H1 (cell line): ENCODE data around the gene THOC6. TPM values are rescaled to one million over a fixed set of nuclear protein-coding genes. Genes with fewer than 3 reads are reported as not detected.
"Not testable (repeated sequence)": the region's sequence is repeated elsewhere in the genome, so short reads cannot be mapped to it uniquely, and the experiment has no call there.

Experiments
- CTCF ChIA-PET: fragments of 300-600 bp; sonication (Branson Sonifier 250); formaldehyde crosslinking; loops from one replicate; lab custom pipeline; 2021; ENCODE audit not compliant: partially characterized antibody; lab: Charles Lee
- POLR2A ChIA-PET: fragments of 300-600 bp; sonication (Branson Sonifier 250); formaldehyde crosslinking; loops from one replicate; lab custom pipeline; 2021; ENCODE audit warnings: inconsistent platforms; ENCODE audit not compliant: partially characterized antibody; lab: Charles Lee
- DNase-seq, 2 experiments: peaks; one replicate each; pipeline versions ENCODE4 v3.0.0 to v3.0.0-alpha.2; 2010 to 2022; ENCODE audit warnings: low spot score in 2 of 2, low read depth in 1 of 2, mixed read lengths in 1 of 2
- FAIRE-seq: peaks from 2 replicates; lab custom pipeline; 2011; peaks lifted over from hg19 to GRCh38; lab: Jason Lieb, UNC
- H2AFZ ChIP-seq: 2 replicates; pipeline ENCODE4 v1.8.1; 2012; ENCODE audit warnings: low read length, inconsistent platforms
- H2AK5ac ChIP-seq: 2 replicates; pipeline ENCODE4 v1.6.1; 2013; ENCODE audit warnings: low read depth, low read length
- H2BK120ac ChIP-seq: replicated peaks from 2 replicates; pipeline ENCODE3; 2013; ENCODE audit warnings: low read depth, low read length, inconsistent platforms
- H2BK12ac ChIP-seq: 2 replicates; pipeline ENCODE4 v1.6.1; 2013; ENCODE audit warnings: low read depth, low read length
- H2BK15ac ChIP-seq: 2 replicates; pipeline ENCODE4 v1.6.1; 2013; ENCODE audit warnings: low read length
- H2BK20ac ChIP-seq: 2 replicates; pipeline ENCODE4 v1.6.1; 2013; ENCODE audit warnings: low read length
- H2BK5ac ChIP-seq: 2 replicates; pipeline ENCODE4 v1.6.1; 2013; ENCODE audit warnings: low read depth, low read length
- H3K14ac ChIP-seq: 2 replicates; pipeline ENCODE4 v1.6.1; 2013; ENCODE audit warnings: inconsistent platforms; ENCODE audit not compliant: insufficient read length
- H3K18ac ChIP-seq: 2 replicates; pipeline ENCODE4 v1.6.1; 2013; ENCODE audit warnings: low read length; ENCODE audit errors: extremely low read depth
- H3K23ac ChIP-seq: 2 replicates; pipeline ENCODE4 v1.6.1; 2013; ENCODE audit warnings: inconsistent platforms; ENCODE audit not compliant: insufficient read length
- H3K23me2 ChIP-seq: 2 replicates; pipeline ENCODE4 v1.6.1; 2013; ENCODE audit warnings: low read depth, low read length
- H3K27ac ChIP-seq: 2 replicates; pipeline ENCODE4 v1.6.1; 2011; ENCODE audit warnings: low read depth, low read length, inconsistent platforms
- H3K27me3 ChIP-seq, 4 experiments: replicated peaks in 1 of 4; 1 replicate in 1 of 4; 2 replicates in 3 of 4; pipeline versions ENCODE4 v1.6.1 to v1.8.1; 2011 to 2013; ENCODE audit warnings: low read length in 3 of 4, mild to moderate bottlenecking in 3 of 4, inconsistent platforms in 2 of 4, mixed read lengths in 2 of 4, moderate library complexity in 1 of 4; ENCODE audit not compliant: control insufficient read depth in 3 of 4, insufficient read depth in 3 of 4; ENCODE audit errors: extremely low read depth in 1 of 4
- H3K36me3 ChIP-seq, 4 experiments: 2 replicates each; pipeline versions ENCODE4 v1.6.1 to v1.8.1; 2011 to 2013; ENCODE audit warnings: mild to moderate bottlenecking in 4 of 4, low read length in 3 of 4, moderate library complexity in 2 of 4, control low read depth in 1 of 4, inconsistent platforms in 1 of 4; ENCODE audit not compliant: insufficient read depth in 4 of 4, control insufficient read depth in 2 of 4
- H3K4ac ChIP-seq: replicated peaks from 2 replicates; pipeline ENCODE3; 2013; ENCODE audit warnings: low read length, low read depth, mixed read lengths, inconsistent platforms; ENCODE audit not compliant: insufficient read length
- H3K4me1 ChIP-seq, 4 experiments: replicated peaks in 1 of 4; 1 replicate in 1 of 4; 2 replicates in 3 of 4; pipeline versions ENCODE4 v1.6.1 to v1.8.1; 2011 to 2013; ENCODE audit warnings: low read length in 3 of 4, inconsistent platforms in 2 of 4, mixed read lengths in 1 of 4; ENCODE audit not compliant: insufficient read depth in 4 of 4, control insufficient read depth in 3 of 4
- H3K4me2 ChIP-seq, 2 experiments: 2 replicates each; pipeline versions ENCODE4 v1.6.1 to v1.8.1; 2011 to 2013; ENCODE audit warnings: low read depth in 2 of 2, low read length in 2 of 2, control low read depth in 1 of 2, inconsistent platforms in 1 of 2, mild to moderate bottlenecking in 1 of 2; ENCODE audit not compliant: insufficient read depth in 1 of 2
- H3K4me3 ChIP-seq, 4 experiments: fragments of 200-600, 300-600 bp in 1 of 4; sonication (generic), shearing (Covaris generic), sonication (Bioruptor Twin) in 1 of 4; 2 replicates each; pipeline versions ENCODE4 v1.5.1 to v1.8.1; 2011 to 2016; ENCODE audit warnings: low read length in 4 of 4, low read depth in 3 of 4, control low read depth in 2 of 4, inconsistent platforms in 2 of 4, mild to moderate bottlenecking in 2 of 4, mixed read lengths in 1 of 4, moderate library complexity in 1 of 4; ENCODE audit not compliant: insufficient read depth in 2 of 4; ENCODE audit errors: extremely low read depth in 1 of 4
- H3K56ac ChIP-seq: replicated peaks from 2 replicates; pipeline ENCODE3; 2013; ENCODE audit warnings: low read depth, mild to moderate bottlenecking, mixed read lengths, low read length, inconsistent platforms; ENCODE audit not compliant: insufficient read length
- H3K79me1 ChIP-seq: 2 replicates; pipeline ENCODE4 v1.6.1; 2013; ENCODE audit warnings: low read depth, low read length, control low read depth
- H3K79me2 ChIP-seq, 2 experiments: 2 replicates each; pipeline versions ENCODE4 v1.6.1 to v1.8.1; 2012 to 2013; ENCODE audit warnings: low read length in 2 of 2, mild to moderate bottlenecking in 2 of 2, inconsistent platforms in 1 of 2; ENCODE audit not compliant: insufficient read depth in 2 of 2, control insufficient read depth in 1 of 2
- H3K9ac ChIP-seq, 4 experiments: replicated peaks in 1 of 4; 1 replicate in 1 of 4; 2 replicates in 3 of 4; pipeline versions ENCODE4 v1.6.1 to v1.8.1; 2011 to 2013; ENCODE audit warnings: low read depth in 3 of 4, low read length in 3 of 4, control low read depth in 2 of 4, mild to moderate bottlenecking in 2 of 4, moderate library complexity in 2 of 4, inconsistent platforms in 1 of 4; ENCODE audit errors: extremely low read depth in 1 of 4
- H3K9me3 ChIP-seq, 2 experiments: 2 replicates each; pipeline versions ENCODE4 v1.6.1 to v1.8.1; 2012 to 2013; ENCODE audit warnings: mild to moderate bottlenecking in 2 of 2, moderate library complexity in 2 of 2, control low read depth in 1 of 2, inconsistent platforms in 1 of 2, low read depth in 1 of 2, low read length in 1 of 2, mixed read lengths in 1 of 2; ENCODE audit not compliant: insufficient read depth in 2 of 2
- H4K20me1 ChIP-seq, 2 experiments: replicated peaks in 1 of 2; 2 replicates each; pipeline versions ENCODE3 to v1.8.1; 2011 to 2013; ENCODE audit warnings: inconsistent platforms in 2 of 2, low read length in 2 of 2, mild to moderate bottlenecking in 1 of 2; ENCODE audit not compliant: insufficient read depth in 2 of 2, control insufficient read depth in 1 of 2
- H4K5ac ChIP-seq: 2 replicates; pipeline ENCODE4 v1.6.1; 2013; ENCODE audit warnings: low read length, low read depth, mixed read lengths, inconsistent platforms; ENCODE audit not compliant: insufficient read length
- H4K8ac ChIP-seq: 2 replicates; pipeline ENCODE4 v1.8.0; 2013; ENCODE audit warnings: mild to moderate bottlenecking, moderate library complexity, low read length, inconsistent platforms; ENCODE audit not compliant: insufficient read depth; ENCODE audit errors: extremely low read depth
- H4K91ac ChIP-seq: replicated peaks from 2 replicates; pipeline ENCODE3; 2013; ENCODE audit warnings: low read length, mixed read lengths, inconsistent platforms; ENCODE audit not compliant: insufficient read length
- WGBS, 2 experiments: shearing (Covaris generic) in 1 of 2; methylation state at CpG; one replicate each; pipeline versions ENCODE4 v1.1.6 to v1.1.7; 2013 to 2015; ENCODE audit warnings: low lambda C conversion rate in 2 of 2, mixed read lengths in 2 of 2, inconsistent platforms in 1 of 2, low coverage in 1 of 2, missing lambda C conversion rate in 1 of 2; ENCODE audit not compliant: insufficient replicate concordance in 2 of 2, insufficient coverage in 1 of 2, insufficient read length in 1 of 2; ENCODE audit errors: extremely low coverage in 1 of 2, missing lambda C conversion rate in 1 of 2; 5-methylcytosine and 5-hydroxymethylcytosine counted together
- polyA plus RNA-seq, 7 experiments: library from polyadenylated mRNA; depleted of rRNA in 3 of 7; stranded (reverse) in 5 of 7; unstranded in 2 of 7; fragments of >200 nt in 5 of 7; fragments of 200-250 nt in 2 of 7; gene quantifications; 1 replicate in 5 of 7; 2 replicates in 1 of 7; 4 replicates in 1 of 7; pipeline versions ENCODE4 v1.2.1 to v1.2.3, GENCODE V29; 2011 to 2013; ENCODE audit warnings: missing spikeins in 2 of 7, mixed read lengths in 2 of 7
- total RNA-seq: library from RNA; stranded (reverse); fragmentation: NEBNext Ultra II Directional; extraction: Animal tissue kit (Norgen Biotek cat#: 25700); gene quantifications from 2 replicates; pipeline ENCODE4 v1.2.1, GENCODE V29; 2021

THOC6 gene
- total and polyA plus RNA-seq, 2 of the 8 experiments (the other 6 are each of a cell fraction or from before 2014, with no cell fraction given) = 78.5 to 111 TPM

GRCh38 chr16:3069146-3069545 is 45.3 kb downstream of the THOC6 start:
- 73% methylated on average over 3 of the region's 11 CpGs; no CpG with 5 or more reads in 1 of the 2 experiments for WGBS, 2 experiments
- DNase-seq, H3K4me2 ChIP-seq, H2AK5ac ChIP-seq, H3K27ac ChIP-seq, H3K9ac ChIP-seq, H2AFZ ChIP-seq, H4K20me1 ChIP-seq, H3K14ac ChIP-seq, H2BK120ac ChIP-seq, H3K27me3 ChIP-seq, H2BK12ac ChIP-seq, H2BK15ac ChIP-seq, H4K8ac ChIP-seq, H2BK20ac ChIP-seq, H3K9me3 ChIP-seq, H3K79me2 ChIP-seq, H3K4me3 ChIP-seq, H3K79me1 ChIP-seq, H4K5ac ChIP-seq, H2BK5ac ChIP-seq, FAIRE-seq, H3K4ac ChIP-seq, H3K36me3 ChIP-seq, H3K18ac ChIP-seq, H3K23ac ChIP-seq, H4K91ac ChIP-seq, H3K4me1 ChIP-seq, H3K23me2 ChIP-seq, H3K56ac ChIP-seq: not testable (repeated sequence)
- ChIA-PET CTCF (interaction anchor here (0.6 to 2.7 kb wide), 4 partner anchors 8 to 196 kb away, joined by 3 to 13 read pairs (median 4); no protein-coding TSS in a partner anchor), POLR2A (interaction anchor here (0.6 to 3.8 kb wide), 7 partner anchors 10 to 96 kb away, joined by 3 to 31 read pairs (median 4); partner anchors contain the start of gene ZSCAN10)
